ENCODE measurements around the gene COA7. TPM values are rescaled to one million over a fixed set of nuclear protein-coding genes. Genes with fewer than 3 reads are reported as not detected.

Gene COA7
- total RNA-seq, 3 donors from 2014 or later (not counting 1 experiment from before 2014, with no cell fraction given), result 1.8 to 4.7 (median 3.9) TPM

- no peaks in the 10 kb centered on the region for H3K27me3 Mint-ChIP-seq (ENCODE audit: low read depth in 2 of 2)
- H3K27ac Mint-ChIP-seq, result no peak overlapping the region
- Histone ChIP-seq H3K36me3 (ENCODE audit: control insufficient read depth, insufficient read depth, low read length) (peaks cover 28% of the 10 kb centered on the region), H3K9me3 (ENCODE audit: control insufficient read depth, insufficient read depth, low read length) (no peaks in the 10 kb centered on the region), H3K27ac (ENCODE audit: low read length) (no peak overlapping the region), H3K4me1 (ENCODE audit: control insufficient read depth, insufficient read depth, low read length) (no peaks in the 10 kb centered on the region), H3K27me3 (ENCODE audit: control insufficient read depth, insufficient read depth, low read length) (no peaks in the 10 kb centered on the region), H3K4me3 (ENCODE audit: low read length) (no peak overlapping the region)
- H3K36me3 Mint-ChIP-seq, result no peaks in the 10 kb centered on the region
- TF ChIP-seq CTCF (IDR thresholded peaks at IDR 0.05), result no peak
- H3K9me3 Mint-ChIP-seq, result no peaks in the 10 kb centered on the region
- no peak overlapping the region for H3K4me3 Mint-ChIP-seq
- no peak for DNase-seq
- intact Hi-C loops (cut with micrococcal nuclease), result no loop called here
- peaks cover 7 to 11% of the 10 kb centered on the region in 2 donors for H3K4me1 Mint-ChIP-seq
- 92% methylated on average over 1 of the region's 2 CpGs for WGBS (ENCODE audit: insufficient coverage)
- ATAC-seq, result no peak
Measured at GRCh38 chr1:52670604-52671003, 27.5 kb downstream of the COA7 start.

- Histone ChIP-seq H3K27ac (ENCODE audit: low read length) (no peak overlapping the region), H3K4me3 (ENCODE audit: low read length) (no peak overlapping the region), H3K36me3 (ENCODE audit: control insufficient read depth, insufficient read depth, low read length) (peaks cover 25% of the 10 kb centered on the region), H3K4me1 (ENCODE audit: control insufficient read depth, insufficient read depth, low read length) (no peaks in the 10 kb centered on the region), H3K27me3 (ENCODE audit: control insufficient read depth, insufficient read depth, low read length) (no peaks in the 10 kb centered on the region), H3K9me3 (ENCODE audit: control insufficient read depth, insufficient read depth, low read length) (no peaks in the 10 kb centered on the region)
- Mint-ChIP-seq H3K4me1 (peaks cover 4 to 8% of the 10 kb centered on the region in 2 donors), H3K36me3 (no peaks in the 10 kb centered on the region), H3K27me3 (ENCODE audit: low read depth in 2 of 2) (no peaks in the 10 kb centered on the region), H3K9me3 (no peaks in the 10 kb centered on the region), H3K27ac (no peak overlapping the region), H3K4me3 (no peak overlapping the region)
- ATAC-seq (no peak), DNase-seq (no peak)
- no peak for TF ChIP-seq CTCF (IDR thresholded peaks at IDR 0.05)
- intact Hi-C loops (cut with micrococcal nuclease), result no loop called here
- 100% methylated on average over 1 of the region's 1 CpG for WGBS (ENCODE audit: insufficient coverage)
Measured at GRCh38 chr1:52669696-52670095, 28.5 kb downstream of the COA7 start.

GRCh38 chr1:52668711-52669110, 29.4 kb downstream of the COA7 start:
- H3K27me3 Mint-ChIP-seq (ENCODE audit: low read depth in 2 of 2), result no peaks in the 10 kb centered on the region
- no peak overlapping the region for H3K27ac ChIP-seq (ENCODE audit: low read length)
- H3K4me3 ChIP-seq (ENCODE audit: low read length), result no peak overlapping the region
- no peaks in the 10 kb centered on the region for H3K36me3 Mint-ChIP-seq
- ATAC-seq, result no peak
- H3K4me3 Mint-ChIP-seq, result no peak overlapping the region
- no peaks in the 10 kb centered on the region for H3K9me3 ChIP-seq (ENCODE audit: control insufficient read depth, insufficient read depth, low read length)
- 90% methylated on average over 2 of the region's 2 CpGs for WGBS (ENCODE audit: insufficient coverage)
- H3K36me3 ChIP-seq (ENCODE audit: control insufficient read depth, insufficient read depth, low read length), result peaks cover 25% of the 10 kb centered on the region
- H3K27me3 ChIP-seq (ENCODE audit: control insufficient read depth, insufficient read depth, low read length), result no peaks in the 10 kb centered on the region
- no peaks in the 10 kb centered on the region for H3K4me1 ChIP-seq (ENCODE audit: control insufficient read depth, insufficient read depth, low read length)
- no peaks in the 10 kb centered on the region for H3K9me3 Mint-ChIP-seq
- intact Hi-C loops (cut with micrococcal nuclease), result no loop called here
- DNase-seq, result no peak
- peaks cover 0 to 4% of the 10 kb centered on the region in 2 donors for H3K4me1 Mint-ChIP-seq
- TF ChIP-seq CTCF (IDR thresholded peaks at IDR 0.05), result no peak
- peak overlapping the region in 1 of 2 donors; percentile 51 for H3K27ac Mint-ChIP-seq

GRCh38 chr1:52667984-52668383, 30.2 kb downstream of the COA7 start:
- Mint-ChIP-seq H3K36me3 (no peaks in the 10 kb centered on the region), H3K4me3 (no peak overlapping the region), H3K27ac (no peak overlapping the region), H3K9me3 (no peaks in the 10 kb centered on the region), H3K27me3 (ENCODE audit: low read depth in 2 of 2) (no peaks in the 10 kb centered on the region), H3K4me1 (peaks cover 0 to 4% of the 10 kb centered on the region in 2 donors)
- TF ChIP-seq CTCF (IDR thresholded peaks at IDR 0.05), result no peak
- WGBS (ENCODE audit: insufficient coverage), result 97% methylated on average over 3 of the region's 3 CpGs
- no peak for ATAC-seq
- Histone ChIP-seq H3K4me1 (ENCODE audit: control insufficient read depth, insufficient read depth, low read length) (no peaks in the 10 kb centered on the region), H3K36me3 (ENCODE audit: control insufficient read depth, insufficient read depth, low read length) (peaks cover 20% of the 10 kb centered on the region), H3K27me3 (ENCODE audit: control insufficient read depth, insufficient read depth, low read length) (no peaks in the 10 kb centered on the region), H3K27ac (ENCODE audit: low read length) (no peak overlapping the region), H3K4me3 (ENCODE audit: low read length) (no peak overlapping the region), H3K9me3 (ENCODE audit: control insufficient read depth, insufficient read depth, low read length) (no peaks in the 10 kb centered on the region)
- intact Hi-C loops (cut with micrococcal nuclease), result no loop called here
- DNase-seq, result no peak
